Breast epithelium (tissue), 3 donors: ENCODE measurements around the gene GYS1.

Experiments
- POLR2A ChIP-seq: fragments of 450-650 bp; IDR thresholded peaks from one replicate; pipeline ENCODE4 v1.6.1; 2016; ENCODE audit warnings: antibody characterized with exemption, mild to moderate bottlenecking, moderate library complexity
- POLR2AphosphoS5 ChIP-seq, 3 donors: sonication (generic); formaldehyde crosslinking; IDR thresholded peaks; one replicate each; pipeline ENCODE4 v1.6.1; 2017; ENCODE audit warnings: antibody characterized with exemption in 3 of 3
- TF ChIP-seq, protein P1 (sequence below), 3 donors: fragments of 450-650 bp; IDR thresholded peaks; one replicate each; pipeline ENCODE4 v1.5.1; 2016 to 2017; ENCODE audit warnings: antibody characterized with exemption in 3 of 3, mild to moderate bottlenecking in 3 of 3, moderate library complexity in 3 of 3

DNA sequence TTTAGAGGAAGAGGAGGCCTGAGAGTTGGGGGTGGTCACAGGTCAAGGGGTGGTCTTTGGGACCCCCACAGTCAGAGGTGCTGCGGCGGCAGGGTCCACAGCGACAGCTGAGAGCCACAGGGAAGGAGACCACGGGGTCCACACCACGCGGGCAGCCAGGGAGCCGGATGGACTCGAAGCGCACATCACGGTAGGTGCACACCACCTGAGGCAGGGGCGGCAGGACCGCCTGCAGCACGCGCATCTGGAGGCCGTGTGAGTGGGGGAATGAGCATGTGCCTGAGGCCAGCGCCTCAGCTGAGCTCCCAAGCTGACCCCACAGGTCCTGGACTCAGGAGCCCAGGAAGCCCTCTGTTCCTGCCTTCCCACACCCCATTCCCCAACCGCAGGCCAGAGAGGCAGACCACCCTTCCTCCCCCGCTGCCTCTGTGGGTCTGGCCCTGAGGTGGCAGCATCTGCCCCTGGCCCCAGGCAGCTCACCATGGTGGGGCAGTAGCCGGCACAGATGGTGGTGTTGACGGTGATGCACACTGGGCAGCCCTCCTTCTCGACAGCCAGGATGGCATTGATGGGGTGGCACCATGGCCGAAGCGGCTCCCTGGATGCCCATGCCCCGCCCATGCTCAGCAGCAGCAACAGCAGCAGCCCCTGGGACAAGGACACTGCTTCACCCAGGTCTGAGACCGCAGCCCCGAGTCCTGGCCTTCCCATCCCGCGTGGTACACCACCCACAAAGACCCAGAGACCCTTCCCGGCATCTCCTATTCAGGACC is 23.1 kb upstream of the GYS1 start:
- TF ChIP-seq, protein P1, sequence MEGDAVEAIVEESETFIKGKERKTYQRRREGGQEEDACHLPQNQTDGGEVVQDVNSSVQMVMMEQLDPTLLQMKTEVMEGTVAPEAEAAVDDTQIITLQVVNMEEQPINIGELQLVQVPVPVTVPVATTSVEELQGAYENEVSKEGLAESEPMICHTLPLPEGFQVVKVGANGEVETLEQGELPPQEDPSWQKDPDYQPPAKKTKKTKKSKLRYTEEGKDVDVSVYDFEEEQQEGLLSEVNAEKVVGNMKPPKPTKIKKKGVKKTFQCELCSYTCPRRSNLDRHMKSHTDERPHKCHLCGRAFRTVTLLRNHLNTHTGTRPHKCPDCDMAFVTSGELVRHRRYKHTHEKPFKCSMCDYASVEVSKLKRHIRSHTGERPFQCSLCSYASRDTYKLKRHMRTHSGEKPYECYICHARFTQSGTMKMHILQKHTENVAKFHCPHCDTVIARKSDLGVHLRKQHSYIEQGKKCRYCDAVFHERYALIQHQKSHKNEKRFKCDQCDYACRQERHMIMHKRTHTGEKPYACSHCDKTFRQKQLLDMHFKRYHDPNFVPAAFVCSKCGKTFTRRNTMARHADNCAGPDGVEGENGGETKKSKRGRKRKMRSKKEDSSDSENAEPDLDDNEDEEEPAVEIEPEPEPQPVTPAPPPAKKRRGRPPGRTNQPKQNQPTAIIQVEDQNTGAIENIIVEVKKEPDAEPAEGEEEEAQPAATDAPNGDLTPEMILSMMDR (IDR thresholded peaks at IDR 0.05) = no peak
- TF ChIP-seq POLR2A = no peak
- TF ChIP-seq POLR2AphosphoS5 (IDR thresholded peaks at IDR 0.05) = no peak
